Measurements from ENCODE around the gene CCNC. TPM values are rescaled to one million over a fixed set of nuclear protein-coding genes. Genes with fewer than 3 reads are reported as not detected.
"Not testable (repeated sequence)": the region's sequence is repeated elsewhere in the genome, so short reads cannot be mapped to it uniquely, and the experiment has no call there.

CCNC gene
- total RNA-seq, 2 donors from 2014 or later = 25.2 to 50.6 TPM

DNA sequence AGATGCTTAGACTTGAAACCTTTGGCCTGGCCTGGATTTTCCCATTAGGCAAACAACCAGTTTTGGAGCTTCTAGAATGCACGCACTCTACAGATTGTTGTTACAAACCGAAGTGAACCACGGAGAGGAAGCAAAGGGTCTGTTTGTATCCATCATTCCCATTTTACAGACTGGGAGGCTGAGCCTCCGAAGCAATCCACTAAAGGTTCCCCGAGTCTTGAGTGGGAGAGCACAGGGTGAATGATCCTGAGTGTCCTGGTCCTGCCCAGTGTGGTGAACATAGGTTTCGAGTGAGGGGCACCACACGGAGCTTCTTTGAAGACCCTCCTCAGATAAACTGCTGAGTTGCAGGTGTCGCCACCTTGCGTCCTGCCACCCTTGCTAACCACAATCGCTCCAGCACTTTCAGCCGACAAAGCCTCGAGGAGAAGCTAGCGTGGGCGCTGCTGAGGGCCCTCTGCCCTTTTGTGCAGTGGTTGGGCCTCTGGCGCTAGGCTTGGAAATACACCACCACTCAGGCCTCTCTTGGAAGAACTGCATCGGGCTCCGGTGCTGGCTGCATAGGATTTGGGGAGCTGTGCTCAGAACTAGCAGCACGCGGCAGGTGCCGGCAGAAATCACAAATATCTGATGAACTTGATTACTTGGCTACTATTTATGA lies 36.7 kb upstream of the CCNC start:
- H3K27ac ChIP-seq = peak overlapping the region in 1 of 2 donors; percentile 19
- H3K27me3 ChIP-seq (replicated peaks; ENCODE audit: insufficient read depth) = peaks cover 56% of the 10 kb centered on the region
- peaks cover 6 to 39% of the 10 kb centered on the region in 2 donors for H3K4me1 ChIP-seq (ENCODE audit: control insufficient read depth in 1 of 2, low read depth in 2 of 2)
- TF ChIP-seq, protein P1, sequence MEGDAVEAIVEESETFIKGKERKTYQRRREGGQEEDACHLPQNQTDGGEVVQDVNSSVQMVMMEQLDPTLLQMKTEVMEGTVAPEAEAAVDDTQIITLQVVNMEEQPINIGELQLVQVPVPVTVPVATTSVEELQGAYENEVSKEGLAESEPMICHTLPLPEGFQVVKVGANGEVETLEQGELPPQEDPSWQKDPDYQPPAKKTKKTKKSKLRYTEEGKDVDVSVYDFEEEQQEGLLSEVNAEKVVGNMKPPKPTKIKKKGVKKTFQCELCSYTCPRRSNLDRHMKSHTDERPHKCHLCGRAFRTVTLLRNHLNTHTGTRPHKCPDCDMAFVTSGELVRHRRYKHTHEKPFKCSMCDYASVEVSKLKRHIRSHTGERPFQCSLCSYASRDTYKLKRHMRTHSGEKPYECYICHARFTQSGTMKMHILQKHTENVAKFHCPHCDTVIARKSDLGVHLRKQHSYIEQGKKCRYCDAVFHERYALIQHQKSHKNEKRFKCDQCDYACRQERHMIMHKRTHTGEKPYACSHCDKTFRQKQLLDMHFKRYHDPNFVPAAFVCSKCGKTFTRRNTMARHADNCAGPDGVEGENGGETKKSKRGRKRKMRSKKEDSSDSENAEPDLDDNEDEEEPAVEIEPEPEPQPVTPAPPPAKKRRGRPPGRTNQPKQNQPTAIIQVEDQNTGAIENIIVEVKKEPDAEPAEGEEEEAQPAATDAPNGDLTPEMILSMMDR (IDR thresholded peaks at IDR 0.05) = no peak
- H3K4me3 ChIP-seq = no peak overlapping the region
- no peaks in the 10 kb centered on the region for H3K9me3 ChIP-seq
- no peak for DNase-seq (ENCODE audit: low spot score)
- ATAC-seq (ENCODE audit: insufficient number of reproducible peaks, low FRiP score, low read depth) = no peak
- no peaks in the 10 kb centered on the region for H3K36me3 ChIP-seq

DNA sequence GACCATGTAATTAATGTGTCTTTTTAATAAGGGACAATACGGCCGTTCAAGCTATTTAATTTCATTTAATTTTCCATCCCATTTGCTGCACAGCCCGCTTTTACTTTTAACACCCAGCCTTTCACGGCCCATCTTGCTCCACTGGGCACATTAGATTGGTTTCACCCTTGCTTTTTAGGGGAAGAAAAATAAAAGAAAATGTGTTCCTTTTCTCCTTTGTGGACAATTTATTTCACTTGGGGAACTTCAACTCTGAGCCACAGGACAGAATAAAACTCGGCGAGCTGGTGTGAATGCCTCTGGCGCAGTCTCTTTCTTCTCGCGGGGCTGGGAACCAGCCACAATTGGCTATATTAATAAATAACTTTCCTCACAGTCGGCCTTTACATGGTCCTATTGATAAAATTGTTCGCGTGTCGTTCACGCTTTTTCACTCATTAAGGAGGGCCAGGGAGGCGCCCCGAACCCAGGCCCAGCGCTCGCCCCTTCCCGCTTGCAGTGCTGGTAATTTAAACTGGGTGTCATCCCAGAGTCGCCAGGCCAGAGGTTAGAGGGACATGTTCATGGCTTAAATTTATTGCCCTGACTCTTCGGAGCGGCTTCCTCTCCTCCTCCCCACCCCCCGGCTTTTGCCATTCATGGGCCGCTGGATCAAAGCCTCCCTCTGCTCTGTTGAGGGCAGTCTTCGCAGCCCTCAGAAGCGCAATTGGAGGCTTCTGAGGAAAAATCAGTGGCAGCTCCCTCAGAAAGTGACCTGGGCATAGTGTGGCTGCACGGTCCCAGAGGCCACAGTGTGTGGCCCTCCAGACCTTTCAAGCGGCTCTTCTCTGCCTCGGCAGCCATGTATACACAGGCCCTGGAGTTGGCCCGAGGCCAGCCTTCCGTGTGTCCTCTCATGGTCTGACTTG lies 36.0 kb upstream of the CCNC start:
- no peak for ATAC-seq (ENCODE audit: insufficient number of reproducible peaks, low FRiP score, low read depth)
- TF ChIP-seq, protein P1 (IDR thresholded peaks at IDR 0.05) = no peak
- Histone ChIP-seq H3K4me3 (peak overlapping the region; percentile 67), H3K27ac (peak overlapping the region in 1 of 2 donors; percentile 19), H3K9me3 (no peaks in the 10 kb centered on the region), H3K36me3 (no peaks in the 10 kb centered on the region), H3K27me3 (replicated peaks; ENCODE audit: insufficient read depth) (peaks cover 56% of the 10 kb centered on the region), H3K4me1 (ENCODE audit: control insufficient read depth in 1 of 2, low read depth in 2 of 2) (peaks cover 6 to 39% of the 10 kb centered on the region in 2 donors)
- DNase-seq (ENCODE audit: low spot score) = no peak

DNA sequence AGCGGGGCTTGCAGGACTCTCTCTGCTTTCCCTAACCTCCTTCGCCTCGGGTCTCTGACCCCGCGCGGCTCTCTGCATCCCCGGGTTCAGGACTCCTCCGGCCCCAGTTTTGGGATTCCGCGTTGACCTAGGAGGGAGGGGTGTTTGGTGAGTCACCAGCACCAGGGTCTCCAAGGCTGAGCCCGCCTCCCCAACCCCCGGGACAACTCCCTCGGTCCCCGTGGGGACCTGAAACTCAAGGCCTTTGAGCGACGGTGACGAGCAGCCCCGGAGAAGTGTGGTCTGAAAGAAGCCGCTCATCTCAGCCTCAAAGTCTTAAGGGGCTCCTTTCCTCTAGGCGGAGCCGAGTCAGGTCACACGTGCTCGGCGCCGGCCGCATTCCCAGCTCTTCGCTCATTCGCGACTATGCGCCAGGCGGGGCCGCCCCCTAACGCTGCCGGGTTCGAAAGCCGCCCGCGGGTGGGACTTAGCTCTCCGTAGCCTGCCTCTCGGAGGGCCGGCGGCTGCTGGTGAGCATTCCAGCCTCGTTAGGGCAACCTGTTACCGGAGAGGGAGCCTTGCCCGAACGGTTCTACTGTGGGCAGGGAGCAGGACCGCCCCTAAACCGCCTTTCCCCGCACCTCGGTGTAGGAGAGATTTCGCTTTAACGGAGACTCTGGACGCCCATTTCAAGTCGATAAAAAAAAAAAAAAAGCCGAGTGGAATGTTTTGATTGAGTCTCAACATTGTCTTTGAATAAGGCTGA lies 35.1 kb upstream of the CCNC start:
- H3K27me3 ChIP-seq (replicated peaks; ENCODE audit: insufficient read depth) = peaks cover 54% of the 10 kb centered on the region
- peaks cover 6 to 39% of the 10 kb centered on the region in 2 donors for H3K4me1 ChIP-seq (ENCODE audit: control insufficient read depth in 1 of 2, low read depth in 2 of 2)
- H3K9me3 ChIP-seq = no peaks in the 10 kb centered on the region
- ATAC-seq (ENCODE audit: insufficient number of reproducible peaks, low FRiP score, low read depth) = no peak
- TF ChIP-seq, protein P1 (IDR thresholded peaks at IDR 0.05) = no peak
- H3K27ac ChIP-seq = no peak overlapping the region
- H3K4me3 ChIP-seq = peak overlapping the region; percentile 67
- no peak for DNase-seq (ENCODE audit: low spot score)
- H3K36me3 ChIP-seq = no peaks in the 10 kb centered on the region

DNA sequence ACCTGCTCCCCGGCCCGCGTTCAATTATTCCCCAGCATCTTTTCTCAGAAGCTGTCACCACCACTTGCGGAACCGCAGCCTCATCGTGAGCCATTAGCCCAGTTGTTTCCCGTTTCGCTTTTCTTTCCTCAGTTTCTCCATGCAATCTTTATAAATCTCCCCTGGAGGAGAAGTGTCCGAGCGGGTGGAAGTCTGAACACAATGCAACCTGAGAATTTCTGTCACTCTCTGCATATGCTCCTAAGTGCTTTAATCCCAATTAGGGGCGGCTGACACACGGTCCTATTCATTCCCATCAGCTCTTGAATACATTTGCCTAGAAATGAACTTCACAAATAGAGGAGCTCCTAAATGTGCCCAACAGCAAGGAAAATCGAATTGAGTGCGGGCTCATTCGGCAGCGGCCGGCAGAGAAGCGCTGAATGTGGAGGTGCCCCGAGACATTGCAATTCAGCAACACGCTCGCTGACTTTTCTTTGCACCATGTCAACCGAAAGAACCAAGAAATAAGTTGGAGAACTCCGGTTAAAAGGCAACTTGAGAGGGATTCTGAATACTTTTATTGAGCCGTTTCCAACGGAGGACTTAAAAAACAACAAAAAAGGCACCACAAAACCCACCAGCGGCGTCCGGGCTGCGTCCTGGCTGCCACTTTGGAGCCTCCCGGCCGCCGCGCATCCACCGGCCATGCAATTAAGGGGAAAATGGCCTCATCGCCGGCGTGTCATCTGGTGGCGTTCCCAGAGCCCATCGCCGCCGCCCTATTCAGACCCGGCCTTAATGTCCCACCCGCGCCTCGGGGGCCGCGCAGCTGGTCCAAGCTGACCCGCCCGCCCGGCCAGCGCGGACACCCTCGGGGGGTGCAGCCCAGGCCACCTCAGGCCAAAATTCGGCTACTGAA lies 34.3 kb upstream of the CCNC start:
- DNase-seq (ENCODE audit: low spot score) = no peak
- TF ChIP-seq, protein P1 (IDR thresholded peaks at IDR 0.05) = no peak
- Histone ChIP-seq H3K27ac (no peak overlapping the region), H3K4me1 (ENCODE audit: control insufficient read depth in 1 of 2, low read depth in 2 of 2) (peaks cover 6 to 35% of the 10 kb centered on the region in 2 donors), H3K9me3 (no peaks in the 10 kb centered on the region), H3K27me3 (replicated peaks; ENCODE audit: insufficient read depth) (peaks cover 45% of the 10 kb centered on the region), H3K4me3 (peak overlapping the region; percentile 67), H3K36me3 (no peaks in the 10 kb centered on the region)
- ATAC-seq (ENCODE audit: insufficient number of reproducible peaks, low FRiP score, low read depth) = peak; percentile 6

DNA sequence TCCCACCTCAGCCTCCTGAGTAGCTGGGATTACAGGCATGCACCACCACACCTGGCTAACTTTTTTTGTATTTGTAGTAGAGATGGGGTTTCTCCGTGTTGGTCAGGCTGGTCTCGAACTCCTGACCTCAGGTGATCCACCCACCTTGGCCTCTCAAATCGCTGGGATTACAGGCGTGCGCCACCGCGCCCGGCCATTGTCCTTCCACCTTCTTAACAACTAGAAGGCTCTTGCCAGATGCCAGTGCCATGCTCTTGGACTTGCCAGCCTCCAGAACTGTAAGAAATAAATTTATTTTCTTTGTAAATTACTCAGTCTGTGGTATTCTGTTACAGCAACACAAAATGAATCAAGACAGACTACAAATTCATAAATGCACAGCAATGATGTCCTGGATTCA lies 26.2 kb upstream of the CCNC start:
- not testable (repeated sequence) for ATAC-seq (ENCODE audit: insufficient number of reproducible peaks, low FRiP score, low read depth); DNase-seq (ENCODE audit: low spot score); H3K27ac ChIP-seq; H3K9me3 ChIP-seq; H3K4me3 ChIP-seq; H3K36me3 ChIP-seq
- Histone ChIP-seq H3K4me1 (ENCODE audit: control insufficient read depth in 1 of 2, low read depth in 2 of 2) (peaks cover 6 to 12% of the 10 kb centered on the region in 2 donors), H3K27me3 (replicated peaks; ENCODE audit: insufficient read depth) (peaks cover 17% of the 10 kb centered on the region)

Data from thoracic aorta (tissue), 2 donors.